Heart right ventricle (tissue), 16 donors: ENCODE data around the gene TRERF1. TPM values are rescaled to one million over a fixed set of nuclear protein-coding genes. Genes with fewer than 3 reads are reported as not detected.

Experiments used
- ATAC-seq, 8 donors: fragments of 200-7000 bp; cut with Tn5 transposase; one replicate each; pipeline ENCODE4 v1.9.1; 2020; ENCODE audit warnings: mild to moderate bottlenecking in 8 of 8, moderate library complexity in 8 of 8, moderate number of reproducible peaks in 1 of 8
- DNase-seq, 2 donors: peaks; one replicate each; pipeline ENCODE4 v3.0.0-alpha.2; 2020
- H3K27ac ChIP-seq, 10 donors: fragments of 200-600 bp; sonication (generic) in 2 of 10; one replicate each; pipeline versions ENCODE4 v1.5.0 to v1.8.0; 2020 to 2022; ENCODE audit warnings: mild to moderate bottlenecking in 3 of 10
- H3K27me3 ChIP-seq, 7 donors: fragments of 200-600 bp; one replicate each; pipeline ENCODE4 v1.8.0; 2021 to 2022; ENCODE audit warnings: mild to moderate bottlenecking in 2 of 7
- H3K36me3 ChIP-seq, 9 donors: fragments of 200-600 bp; sonication (generic) in 1 of 9; one replicate each; pipeline versions ENCODE4 v1.5.0 to v1.8.0; 2020 to 2022; ENCODE audit warnings: mild to moderate bottlenecking in 2 of 9
- H3K4me1 ChIP-seq, 9 donors: fragments of 200-600 bp; sonication (generic) in 1 of 9; one replicate each; pipeline versions ENCODE4 v1.5.0 to v1.8.0; 2020 to 2022; ENCODE audit warnings: mild to moderate bottlenecking in 4 of 9
- H3K4me3 ChIP-seq, 10 donors: fragments of 200-600 bp; sonication (generic) in 2 of 10; one replicate each; pipeline versions ENCODE4 v1.5.0 to v1.8.0; 2020 to 2022; ENCODE audit warnings: mild to moderate bottlenecking in 7 of 10, moderate library complexity in 2 of 10
- H3K9me3 ChIP-seq, 11 donors: fragments of 200-600 bp in 10 of 11; sonication (generic) in 2 of 11; one replicate each; pipeline versions ENCODE4 v1.5.0 to v1.8.0; 2013 to 2022; ENCODE audit warnings: mild to moderate bottlenecking in 2 of 11, control low read depth in 1 of 11, moderate library complexity in 1 of 11
- WGBS, 2 donors: extraction: QIAGEN DNeasy Blood & Tissue Kit; methylation state at CpG; one replicate each; pipeline ENCODE4 v1.1.7; 2013; ENCODE audit warnings: inconsistent platforms in 1 of 2; 5-methylcytosine and 5-hydroxymethylcytosine counted together
- intact Hi-C, 10 donors: fragments of 100-400 bp; cut with DNase I; formaldehyde crosslinking; loops; one replicate each; pipeline versions ENCODE4 v1.11.1 to v1.14.2; 2022
- polyA plus RNA-seq, 2 donors: library from polyadenylated mRNA; stranded (reverse); fragments of 200-250 nt; gene quantifications; one replicate each; pipeline ENCODE4 v1.2.3, GENCODE V29; 2013
- total RNA-seq, 10 donors: library from RNA; stranded (reverse); fragmentation: NEBNext Ultra II Directional in 3 of 10; extraction: Animal tissue kit (Norgen Biotek cat#: 25700) in 3 of 10; gene quantifications; one replicate each; pipeline versions ENCODE4 v1.2.1 to v1.2.4, GENCODE V29; 2021 to 2023
- TF ChIP-seq, protein P1 (sequence below), 9 donors: fragments of 200-600 bp; sonication (generic) in 2 of 9; IDR thresholded peaks; one replicate each; pipeline versions ENCODE4 v1.5.0 to v1.8.0; 2021 to 2022; ENCODE audit warnings: antibody characterized with exemption in 9 of 9, mild to moderate bottlenecking in 5 of 9, moderate library complexity in 1 of 9
- donor health status: Arrhythmogenic right ventricular cardiomyopathy.
- donor health status: ischemic (EF 13 %, LVEDD 7.1; RV severe dilation, severe dysfunction).
- donor health status: healthy with polysubstance abuse.
- donor health status: DM: no; HTN: yes; CAD: no.
- donor health status: DM: no; HTN: no; CAD: no.
- donor health status: ischemic (EF 25% LVEDD 6.9; RV normal size, moderate dysfunction).
- donor health status: ischemic (EF 25% LVEDD 5.7; RV mildly dilated, moderate dysfunction).
- donor health status: healthy.
- donor health status: DM: yes; HTN: yes; CAD: no.
- donor health status: Ischemic cardiomyopathy.
- donor health status: ischemic (EF 35%, LVEDD 5.7; RV mildly dilated, moderate dysfunction).
- donor health status: nonischemic (EF 11% LVEDD 7.7; RV severe dilation, severe dysfunction).
- donor health status: DM: yes; HTN: yes; CAD: no.
- donor health status: PGD.
- donor health status: ischemic (EF 29% LVEDD 5.4; RV normal size, mild dysfunction).
- donor health status: nonischemic (EF 23%, LVEDD 6.1; RV moderate dilation, normal function).

Gene TRERF1
- total and polyA plus RNA-seq, 12 donors: 0.75 to 2.8 (median 1.6) TPM

DNA sequence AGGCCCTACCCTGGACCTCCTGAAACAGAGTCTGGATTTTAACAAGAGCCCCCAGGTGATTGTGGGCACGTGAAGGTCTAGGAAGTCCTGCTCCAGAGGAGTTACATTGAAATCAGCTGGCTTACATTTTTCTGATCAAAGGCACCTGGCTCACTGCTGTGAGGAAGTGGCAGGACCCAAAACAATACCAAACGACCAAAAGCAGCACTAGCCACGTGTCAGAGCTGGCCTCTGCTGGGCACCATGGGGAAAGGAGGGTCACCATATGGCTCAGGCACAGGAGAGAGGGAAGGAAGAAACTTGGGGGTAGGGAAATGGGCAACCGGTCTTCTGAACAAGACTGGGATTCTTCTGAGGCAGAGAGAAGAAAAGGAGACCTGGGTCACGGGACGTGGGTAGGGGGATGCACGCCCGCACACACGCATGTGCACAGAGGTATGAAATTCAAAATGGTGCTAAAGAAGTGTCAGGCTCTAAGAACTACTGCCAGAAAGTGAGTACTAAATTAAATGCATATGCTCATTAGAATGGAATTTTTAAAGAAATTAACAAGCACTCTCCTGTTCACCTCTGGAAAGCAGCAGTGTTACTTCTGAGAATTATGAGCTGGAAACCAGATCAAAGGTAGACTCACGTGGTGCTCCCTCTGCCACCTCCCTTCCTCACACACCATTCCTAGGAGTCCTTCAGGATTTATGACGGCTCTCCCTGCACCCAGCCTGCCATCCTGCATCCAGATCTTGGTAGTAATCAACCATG, 113.6 kb downstream of the TRERF1 start:
- no peaks in the 10 kb centered on the region for H3K36me3 ChIP-seq
- H3K4me3 ChIP-seq: no peak overlapping the region
- DNase-seq (no peak), ATAC-seq (no peak)
- intact Hi-C loops: no loop called here
- no peak overlapping the region for H3K27ac ChIP-seq
- H3K27me3 ChIP-seq: no peaks in the 10 kb centered on the region
- peaks cover 0 to 28% (median 0%) of the 10 kb centered on the region in 9 donors for H3K4me1 ChIP-seq
- WGBS, 2 donors: 88 to 90% methylated on average over 11 of the region's 11 CpGs
- H3K9me3 ChIP-seq: no peaks in the 10 kb centered on the region
- TF ChIP-seq, protein P1, sequence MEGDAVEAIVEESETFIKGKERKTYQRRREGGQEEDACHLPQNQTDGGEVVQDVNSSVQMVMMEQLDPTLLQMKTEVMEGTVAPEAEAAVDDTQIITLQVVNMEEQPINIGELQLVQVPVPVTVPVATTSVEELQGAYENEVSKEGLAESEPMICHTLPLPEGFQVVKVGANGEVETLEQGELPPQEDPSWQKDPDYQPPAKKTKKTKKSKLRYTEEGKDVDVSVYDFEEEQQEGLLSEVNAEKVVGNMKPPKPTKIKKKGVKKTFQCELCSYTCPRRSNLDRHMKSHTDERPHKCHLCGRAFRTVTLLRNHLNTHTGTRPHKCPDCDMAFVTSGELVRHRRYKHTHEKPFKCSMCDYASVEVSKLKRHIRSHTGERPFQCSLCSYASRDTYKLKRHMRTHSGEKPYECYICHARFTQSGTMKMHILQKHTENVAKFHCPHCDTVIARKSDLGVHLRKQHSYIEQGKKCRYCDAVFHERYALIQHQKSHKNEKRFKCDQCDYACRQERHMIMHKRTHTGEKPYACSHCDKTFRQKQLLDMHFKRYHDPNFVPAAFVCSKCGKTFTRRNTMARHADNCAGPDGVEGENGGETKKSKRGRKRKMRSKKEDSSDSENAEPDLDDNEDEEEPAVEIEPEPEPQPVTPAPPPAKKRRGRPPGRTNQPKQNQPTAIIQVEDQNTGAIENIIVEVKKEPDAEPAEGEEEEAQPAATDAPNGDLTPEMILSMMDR (IDR thresholded peaks at IDR 0.05): no peak

DNA sequence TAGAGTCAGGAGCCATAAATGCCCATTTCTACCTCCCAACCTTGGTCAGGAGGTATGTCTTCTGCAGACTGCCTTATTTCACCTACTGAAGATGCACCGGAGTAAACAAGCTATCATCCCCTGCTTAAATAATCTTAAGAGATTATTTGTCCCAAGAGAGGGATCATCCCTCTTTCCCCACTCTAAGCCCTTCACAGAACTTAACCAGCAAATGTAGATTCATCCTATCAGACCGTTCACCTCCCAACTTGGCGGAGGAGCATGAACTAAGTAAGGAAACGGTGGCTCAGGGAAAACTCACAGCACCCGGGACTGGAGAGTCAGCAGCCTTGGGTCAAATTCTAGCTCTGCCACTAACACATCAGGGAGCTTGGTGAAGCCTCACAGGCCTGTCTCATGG, 115.3 kb downstream of the TRERF1 start:
- intact Hi-C loops: no loop called here
- H3K36me3 ChIP-seq: no peaks in the 10 kb centered on the region
- ATAC-seq (no peak), DNase-seq (no peak)
- H3K27ac ChIP-seq: no peak overlapping the region
- WGBS, 2 donors: 86 to 90% methylated on average over 5 of the region's 5 CpGs
- no peaks in the 10 kb centered on the region for H3K27me3 ChIP-seq
- no peaks in the 10 kb centered on the region for H3K9me3 ChIP-seq
- peaks cover 0 to 35% (median 0%) of the 10 kb centered on the region in 9 donors for H3K4me1 ChIP-seq
- TF ChIP-seq, protein P1 (IDR thresholded peaks at IDR 0.05): no peak
- H3K4me3 ChIP-seq: no peak overlapping the region

DNA sequence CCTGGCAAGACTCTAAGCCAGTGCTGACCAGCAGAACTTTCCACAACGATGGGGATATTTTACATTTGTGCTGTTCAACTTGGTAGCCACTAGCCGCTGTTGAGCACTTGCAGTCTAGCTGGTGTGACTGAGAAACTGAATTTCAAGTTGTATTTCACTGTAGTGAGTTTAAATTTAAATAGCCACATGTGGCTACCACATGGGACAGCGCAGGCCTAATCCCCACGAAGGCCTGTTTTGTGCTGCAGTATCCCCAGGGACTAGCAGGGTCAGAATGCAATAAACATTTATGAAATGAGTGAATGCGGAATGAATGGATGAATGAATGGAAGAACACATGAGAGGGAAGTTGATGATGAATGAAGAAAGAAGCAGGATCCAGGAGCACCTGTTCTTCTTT, 115.8 kb downstream of the TRERF1 start:
- H3K4me3 ChIP-seq: no peak overlapping the region
- ATAC-seq: no peak
- no peak overlapping the region for H3K27ac ChIP-seq
- no peak for DNase-seq
- TF ChIP-seq, protein P1 (IDR thresholded peaks at IDR 0.05): no peak
- no peaks in the 10 kb centered on the region for H3K36me3 ChIP-seq
- H3K4me1 ChIP-seq: peaks cover 0 to 35% (median 0%) of the 10 kb centered on the region in 9 donors
- WGBS, 2 donors: 91 to 93% methylated on average over 5 of the region's 5 CpGs
- intact Hi-C loops: no loop called here
- H3K27me3 ChIP-seq: no peaks in the 10 kb centered on the region
- no peaks in the 10 kb centered on the region for H3K9me3 ChIP-seq

DNA sequence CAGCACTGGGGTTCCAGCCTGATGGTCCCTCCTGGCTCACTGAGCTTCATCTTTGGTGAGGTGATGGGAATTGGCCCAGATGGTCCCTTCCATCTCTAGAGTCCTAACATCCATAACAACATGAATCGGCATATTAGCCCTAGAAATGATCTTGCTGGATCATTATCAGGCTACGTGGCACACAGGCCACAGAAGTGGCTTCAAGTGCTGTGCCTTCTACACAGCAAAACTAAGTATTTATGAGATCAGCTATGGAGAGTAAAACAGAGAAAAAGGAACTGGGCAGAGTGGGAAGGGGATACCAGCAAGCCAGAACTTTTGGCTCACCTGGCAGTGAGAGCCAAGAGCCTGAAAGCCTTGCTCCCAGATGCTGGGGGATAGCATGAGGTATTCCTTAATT, 116.9 kb downstream of the TRERF1 start:
- no peak for DNase-seq
- H3K4me3 ChIP-seq: no peak overlapping the region
- H3K27ac ChIP-seq: no peak overlapping the region
- no peaks in the 10 kb centered on the region for H3K36me3 ChIP-seq
- no peaks in the 10 kb centered on the region for H3K9me3 ChIP-seq
- WGBS, 2 donors: 98% methylated on average over 2 of the region's 2 CpGs
- peaks cover 0 to 30% (median 0%) of the 10 kb centered on the region in 9 donors for H3K4me1 ChIP-seq
- intact Hi-C loops: no loop called here
- TF ChIP-seq, protein P1 (IDR thresholded peaks at IDR 0.05): no peak
- ATAC-seq: no peak
- H3K27me3 ChIP-seq: no peaks in the 10 kb centered on the region
